Measurements from ENCODE around the gene KHSRP.

DNA sequence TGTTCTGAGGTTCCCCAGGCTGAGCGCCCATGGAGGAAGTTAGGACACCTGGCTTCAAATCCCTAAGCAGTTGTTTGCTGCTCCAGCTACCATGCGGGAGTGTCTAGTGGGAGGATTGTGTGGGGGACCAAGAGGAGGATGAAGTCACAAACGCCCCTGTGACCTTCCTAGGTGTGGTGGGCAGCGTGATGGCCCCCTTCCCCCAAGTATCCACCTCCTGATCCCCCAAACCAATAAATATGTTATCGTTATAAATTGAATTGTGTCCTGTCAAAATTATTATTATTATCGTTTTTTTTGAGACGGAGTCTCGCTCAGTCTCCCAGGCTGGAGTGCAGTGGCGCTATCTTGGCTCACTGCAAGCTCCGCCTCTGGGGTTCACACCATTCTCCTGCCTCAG, 9.1 kb upstream of the KHSRP start, which contains the start of gene SLC25A41:
- TF ChIP-seq CTCF (IDR thresholded peaks at IDR 0.05) (no peak), POLR2A (IDR thresholded peaks at IDR 0.05) (no peak)
